H1 (cell line): ENCODE results near the gene SOX14. TPM values are rescaled to one million over a fixed set of nuclear protein-coding genes. Genes with fewer than 3 reads are reported as not detected.

Experiments used
- CTCF ChIA-PET: fragments of 300-600 bp; sonication (Branson Sonifier 250); formaldehyde crosslinking; loops from one replicate; lab custom pipeline; 2021; ENCODE audit not compliant: partially characterized antibody; lab: Charles Lee
- POLR2A ChIA-PET: fragments of 300-600 bp; sonication (Branson Sonifier 250); formaldehyde crosslinking; loops from one replicate; lab custom pipeline; 2021; ENCODE audit warnings: inconsistent platforms; ENCODE audit not compliant: partially characterized antibody; lab: Charles Lee
- DNase-seq, 2 experiments: peaks; one replicate each; pipeline versions ENCODE4 v3.0.0 to v3.0.0-alpha.2; 2010 to 2022; ENCODE audit warnings: low spot score in 2 of 2, low read depth in 1 of 2, mixed read lengths in 1 of 2
- FAIRE-seq: peaks from 2 replicates; lab custom pipeline; 2011; peaks lifted over from hg19 to GRCh38; lab: Jason Lieb, UNC
- H2AFZ ChIP-seq: 2 replicates; pipeline ENCODE4 v1.8.1; 2012; ENCODE audit warnings: low read length, inconsistent platforms
- H2AK5ac ChIP-seq: 2 replicates; pipeline ENCODE4 v1.6.1; 2013; ENCODE audit warnings: low read depth, low read length
- H2BK120ac ChIP-seq: replicated peaks from 2 replicates; pipeline ENCODE3; 2013; ENCODE audit warnings: low read depth, low read length, inconsistent platforms
- H2BK12ac ChIP-seq: 2 replicates; pipeline ENCODE4 v1.6.1; 2013; ENCODE audit warnings: low read depth, low read length
- H2BK15ac ChIP-seq: 2 replicates; pipeline ENCODE4 v1.6.1; 2013; ENCODE audit warnings: low read length
- H2BK20ac ChIP-seq: 2 replicates; pipeline ENCODE4 v1.6.1; 2013; ENCODE audit warnings: low read length
- H2BK5ac ChIP-seq: 2 replicates; pipeline ENCODE4 v1.6.1; 2013; ENCODE audit warnings: low read depth, low read length
- H3K14ac ChIP-seq: 2 replicates; pipeline ENCODE4 v1.6.1; 2013; ENCODE audit warnings: inconsistent platforms; ENCODE audit not compliant: insufficient read length
- H3K18ac ChIP-seq: 2 replicates; pipeline ENCODE4 v1.6.1; 2013; ENCODE audit warnings: low read length; ENCODE audit errors: extremely low read depth
- H3K23ac ChIP-seq: 2 replicates; pipeline ENCODE4 v1.6.1; 2013; ENCODE audit warnings: inconsistent platforms; ENCODE audit not compliant: insufficient read length
- H3K23me2 ChIP-seq: 2 replicates; pipeline ENCODE4 v1.6.1; 2013; ENCODE audit warnings: low read depth, low read length
- H3K27ac ChIP-seq: 2 replicates; pipeline ENCODE4 v1.6.1; 2011; ENCODE audit warnings: low read depth, low read length, inconsistent platforms
- H3K27me3 ChIP-seq, 4 experiments: replicated peaks in 1 of 4; 1 replicate in 1 of 4; 2 replicates in 3 of 4; pipeline versions ENCODE4 v1.6.1 to v1.8.1; 2011 to 2013; ENCODE audit warnings: low read length in 3 of 4, mild to moderate bottlenecking in 3 of 4, inconsistent platforms in 2 of 4, mixed read lengths in 2 of 4, moderate library complexity in 1 of 4; ENCODE audit not compliant: control insufficient read depth in 3 of 4, insufficient read depth in 3 of 4; ENCODE audit errors: extremely low read depth in 1 of 4
- H3K36me3 ChIP-seq, 4 experiments: 2 replicates each; pipeline versions ENCODE4 v1.6.1 to v1.8.1; 2011 to 2013; ENCODE audit warnings: mild to moderate bottlenecking in 4 of 4, low read length in 3 of 4, moderate library complexity in 2 of 4, control low read depth in 1 of 4, inconsistent platforms in 1 of 4; ENCODE audit not compliant: insufficient read depth in 4 of 4, control insufficient read depth in 2 of 4
- H3K4ac ChIP-seq: replicated peaks from 2 replicates; pipeline ENCODE3; 2013; ENCODE audit warnings: low read length, low read depth, mixed read lengths, inconsistent platforms; ENCODE audit not compliant: insufficient read length
- H3K4me1 ChIP-seq, 4 experiments: replicated peaks in 1 of 4; 1 replicate in 1 of 4; 2 replicates in 3 of 4; pipeline versions ENCODE4 v1.6.1 to v1.8.1; 2011 to 2013; ENCODE audit warnings: low read length in 3 of 4, inconsistent platforms in 2 of 4, mixed read lengths in 1 of 4; ENCODE audit not compliant: insufficient read depth in 4 of 4, control insufficient read depth in 3 of 4
- H3K4me2 ChIP-seq, 2 experiments: 2 replicates each; pipeline versions ENCODE4 v1.6.1 to v1.8.1; 2011 to 2013; ENCODE audit warnings: low read depth in 2 of 2, low read length in 2 of 2, control low read depth in 1 of 2, inconsistent platforms in 1 of 2, mild to moderate bottlenecking in 1 of 2; ENCODE audit not compliant: insufficient read depth in 1 of 2
- H3K4me3 ChIP-seq, 4 experiments: fragments of 200-600, 300-600 bp in 1 of 4; sonication (generic), shearing (Covaris generic), sonication (Bioruptor Twin) in 1 of 4; 2 replicates each; pipeline versions ENCODE4 v1.5.1 to v1.8.1; 2011 to 2016; ENCODE audit warnings: low read length in 4 of 4, low read depth in 3 of 4, control low read depth in 2 of 4, inconsistent platforms in 2 of 4, mild to moderate bottlenecking in 2 of 4, mixed read lengths in 1 of 4, moderate library complexity in 1 of 4; ENCODE audit not compliant: insufficient read depth in 2 of 4; ENCODE audit errors: extremely low read depth in 1 of 4
- H3K56ac ChIP-seq: replicated peaks from 2 replicates; pipeline ENCODE3; 2013; ENCODE audit warnings: low read depth, mild to moderate bottlenecking, mixed read lengths, low read length, inconsistent platforms; ENCODE audit not compliant: insufficient read length
- H3K79me1 ChIP-seq: 2 replicates; pipeline ENCODE4 v1.6.1; 2013; ENCODE audit warnings: low read depth, low read length, control low read depth
- H3K79me2 ChIP-seq, 2 experiments: 2 replicates each; pipeline versions ENCODE4 v1.6.1 to v1.8.1; 2012 to 2013; ENCODE audit warnings: low read length in 2 of 2, mild to moderate bottlenecking in 2 of 2, inconsistent platforms in 1 of 2; ENCODE audit not compliant: insufficient read depth in 2 of 2, control insufficient read depth in 1 of 2
- H3K9ac ChIP-seq, 4 experiments: replicated peaks in 1 of 4; 1 replicate in 1 of 4; 2 replicates in 3 of 4; pipeline versions ENCODE4 v1.6.1 to v1.8.1; 2011 to 2013; ENCODE audit warnings: low read depth in 3 of 4, low read length in 3 of 4, control low read depth in 2 of 4, mild to moderate bottlenecking in 2 of 4, moderate library complexity in 2 of 4, inconsistent platforms in 1 of 4; ENCODE audit errors: extremely low read depth in 1 of 4
- H3K9me3 ChIP-seq, 2 experiments: 2 replicates each; pipeline versions ENCODE4 v1.6.1 to v1.8.1; 2012 to 2013; ENCODE audit warnings: mild to moderate bottlenecking in 2 of 2, moderate library complexity in 2 of 2, control low read depth in 1 of 2, inconsistent platforms in 1 of 2, low read depth in 1 of 2, low read length in 1 of 2, mixed read lengths in 1 of 2; ENCODE audit not compliant: insufficient read depth in 2 of 2
- H4K20me1 ChIP-seq, 2 experiments: replicated peaks in 1 of 2; 2 replicates each; pipeline versions ENCODE3 to v1.8.1; 2011 to 2013; ENCODE audit warnings: inconsistent platforms in 2 of 2, low read length in 2 of 2, mild to moderate bottlenecking in 1 of 2; ENCODE audit not compliant: insufficient read depth in 2 of 2, control insufficient read depth in 1 of 2
- H4K5ac ChIP-seq: 2 replicates; pipeline ENCODE4 v1.6.1; 2013; ENCODE audit warnings: low read length, low read depth, mixed read lengths, inconsistent platforms; ENCODE audit not compliant: insufficient read length
- H4K8ac ChIP-seq: 2 replicates; pipeline ENCODE4 v1.8.0; 2013; ENCODE audit warnings: mild to moderate bottlenecking, moderate library complexity, low read length, inconsistent platforms; ENCODE audit not compliant: insufficient read depth; ENCODE audit errors: extremely low read depth
- H4K91ac ChIP-seq: replicated peaks from 2 replicates; pipeline ENCODE3; 2013; ENCODE audit warnings: low read length, mixed read lengths, inconsistent platforms; ENCODE audit not compliant: insufficient read length
- CBX8 ChIP-seq: fragments of 300-800, 300-1000 bp; sonication (generic); IDR thresholded peaks from 2 replicates; pipeline ENCODE4 v1.7.1; 2016; ENCODE audit warnings: low read depth, low read length, borderline replicate concordance
- NANOG ChIP-seq: IDR thresholded peaks from 2 replicates; pipeline ENCODE4 v1.6.1; 2011; ENCODE audit warnings: low read length, low read depth, mild to moderate bottlenecking, inconsistent platforms; ENCODE audit not compliant: insufficient read depth, poor library complexity, severe bottlenecking
- RAD21 ChIP-seq, 2 experiments: IDR thresholded peaks in 1 of 2; conservative IDR thresholded peaks in 1 of 2; 2 replicates each; pipeline ENCODE4 v1.6.1; 2011; ENCODE audit warnings: low read depth in 2 of 2, low read length in 2 of 2, improper control_type of control experiment in 1 of 2, inconsistent platforms in 1 of 2, mild to moderate bottlenecking in 1 of 2, moderate library complexity in 1 of 2
- WGBS, 2 experiments: shearing (Covaris generic) in 1 of 2; methylation state at CpG; one replicate each; pipeline versions ENCODE4 v1.1.6 to v1.1.7; 2013 to 2015; ENCODE audit warnings: low lambda C conversion rate in 2 of 2, mixed read lengths in 2 of 2, inconsistent platforms in 1 of 2, low coverage in 1 of 2, missing lambda C conversion rate in 1 of 2; ENCODE audit not compliant: insufficient replicate concordance in 2 of 2, insufficient coverage in 1 of 2, insufficient read length in 1 of 2; ENCODE audit errors: extremely low coverage in 1 of 2, missing lambda C conversion rate in 1 of 2; 5-methylcytosine and 5-hydroxymethylcytosine counted together
- polyA plus RNA-seq, 7 experiments: library from polyadenylated mRNA; depleted of rRNA in 3 of 7; stranded (reverse) in 5 of 7; unstranded in 2 of 7; fragments of >200 nt in 5 of 7; fragments of 200-250 nt in 2 of 7; gene quantifications; 1 replicate in 5 of 7; 2 replicates in 1 of 7; 4 replicates in 1 of 7; pipeline versions ENCODE4 v1.2.1 to v1.2.3, GENCODE V29; 2011 to 2013; ENCODE audit warnings: missing spikeins in 2 of 7, mixed read lengths in 2 of 7
- total RNA-seq: library from RNA; stranded (reverse); fragmentation: NEBNext Ultra II Directional; extraction: Animal tissue kit (Norgen Biotek cat#: 25700); gene quantifications from 2 replicates; pipeline ENCODE4 v1.2.1, GENCODE V29; 2021

The SOX14 gene
- total and polyA plus RNA-seq, 2 of the 8 experiments (the other 6 are each of a cell fraction or from before 2014, with no cell fraction given) = 0.03 to 0.50 TPM

GRCh38 chr3:137772214-137772955 is 8.3 kb downstream of the SOX14 start:
- H3K4me2 ChIP-seq = peak overlapping the region; percentile 67 to 82
- peaks cover 7 to 10% of the 10 kb centered on the region in 2 experiments for H4K20me1 ChIP-seq

More at GRCh38 chr3:137772214-137772955, 8.3 kb downstream of the SOX14 start:
- Histone ChIP-seq H4K91ac (no peak overlapping the region), H3K27ac (no peak overlapping the region), H3K9ac (no peak overlapping the region), H3K18ac (0 out of 2 replicates have a peak overlapping the region, but pooled peaks have one; percentile 38), H2BK12ac (no peak overlapping the region), H2BK20ac (no peak overlapping the region; the same call in 1 of the 2 replicates), H3K9me3 (no peaks in the 10 kb centered on the region), H3K36me3 (peaks cover 0 to 2% (median 0%) of the 10 kb centered on the region in 4 experiments; a peak in 1 of 8 replicates), H3K4me1 (peaks cover 15 to 34% (median 24%) of the 10 kb centered on the region in 4 experiments), H3K79me2 (no peaks in the 10 kb centered on the region), H2BK15ac (no peak overlapping the region), H2AFZ (no peak overlapping the region), H4K5ac (no peak overlapping the region), H3K14ac (no peak overlapping the region), H2BK5ac (no peak overlapping the region), H3K23me2 (peaks cover 9% of the 10 kb centered on the region; the same call in 1 of the 2 replicates), H3K56ac (no peak overlapping the region), H2AK5ac (no peak overlapping the region), H3K79me1 (no peaks in the 10 kb centered on the region), H3K23ac (no peak overlapping the region), H3K4me3 (peak overlapping the region in 2 of 4 experiments; percentile 12 to 56; a peak in 4 of 8 replicates), H2BK120ac (no peak overlapping the region), H4K8ac (no peak overlapping the region), H3K4ac (no peak overlapping the region), H3K27me3 (peaks cover 55 to 100% (median 86%) of the 10 kb centered on the region in 4 experiments)
- ChIA-PET CTCF (interaction anchor here (1.0 to 1.3 kb wide), 2 partner anchors 12 to 739 kb away, joined by 3 read pairs; no protein-coding TSS in a partner anchor), POLR2A (no interaction called here)
- DNase-seq (no peak), FAIRE-seq (no peak)
- WGBS, 2 experiments = 15% methylated on average over 7 of the region's 7 CpGs; no CpG with 5 or more reads in 1 of the 2 experiments
- TF ChIP-seq NANOG = no peak
- TF ChIP-seq RAD21 (IDR thresholded peaks at IDR 0.05 in 1 of 2, conservative IDR thresholded peaks at IDR 0.05 in 1 of 2; ENCODE audit: low read depth in 2 of 2, low read length in 2 of 2) = no peak
- TF ChIP-seq CBX8 = 0 out of 2 replicates have a peak, but pooled peaks have one; percentile 43
